IPS-11a (cell line): Measurements from ENCODE around the gene RTKN.

Source experiments
- H3K4me3 ChIP-seq: one replicate; pipeline ENCODE4 v1.5.1; 2013; ENCODE audit warnings: low read depth, low read length, control low read depth

The RTKN gene

GRCh38 chr2:74440378-74441169 lies 1.2 kb downstream of the RTKN start:
- H3K4me3 ChIP-seq = peak overlapping the region; percentile 78

- H3K4me3 ChIP-seq = peak overlapping the region; percentile 78
These were observed 1.8 kb downstream of the RTKN start for GRCh38 chr2:74439803-74440377.

GRCh38 chr2:74439373-74439772 lies 2.4 kb downstream of the RTKN start:
- H3K4me3 ChIP-seq = peak overlapping the region; percentile 78

GRCh38 chr2:74438248-74438647 lies 3.5 kb downstream of the RTKN start:
- H3K4me3 ChIP-seq = no peak overlapping the region

- no peak overlapping the region for H3K4me3 ChIP-seq
These were observed 4.7 kb downstream of the RTKN start for GRCh38 chr2:74436848-74437695.

GRCh38 chr2:74436111-74436805 lies 5.5 kb downstream of the RTKN start:
- H3K4me3 ChIP-seq = no peak overlapping the region

- H3K4me3 ChIP-seq = no peak overlapping the region
These were observed 11.2 kb downstream of the RTKN start for GRCh38 chr2:74430502-74430901.

- H3K4me3 ChIP-seq = no peak overlapping the region
These were observed 12.0 kb downstream of the RTKN start for GRCh38 chr2:74429487-74430451.

- H3K4me3 ChIP-seq = no peak overlapping the region
These were observed 13.1 kb downstream of the RTKN start for GRCh38 chr2:74428675-74429074.

GRCh38 chr2:74427551-74427950 lies 14.2 kb downstream of the RTKN start:
- H3K4me3 ChIP-seq = no peak overlapping the region

GRCh38 chr2:74426181-74426758 lies 15.5 kb downstream of the RTKN start:
- H3K4me3 ChIP-seq = no peak overlapping the region

GRCh38 chr2:74425523-74425922 lies 16.2 kb downstream of the RTKN start:
- H3K4me3 ChIP-seq = no peak overlapping the region

- H3K4me3 ChIP-seq = no peak overlapping the region
These were observed 16.7 kb downstream of the RTKN start for GRCh38 chr2:74424995-74425406.

GRCh38 chr2:74424139-74424992 lies 17.4 kb downstream of the RTKN start:
- H3K4me3 ChIP-seq = no peak overlapping the region

- H3K4me3 ChIP-seq = no peak overlapping the region
These were observed 18.3 kb downstream of the RTKN start for GRCh38 chr2:74423231-74424095.

GRCh38 chr2:74421221-74421870 lies 20.4 kb downstream of the RTKN start, which contains the start of the genes C2orf81 and WDR54:
Gene C2orf81, minus strand, starts transcription at chr2:74421619. Its CDS starts 59 bp downstream, at chr2:74421560.
Gene WDR54, plus strand, starts transcription at chr2:74421730. Its CDS starts 424 bp downstream, at chr2:74422154.
- peak within 1 kb of the TSS; percentile 71 for H3K4me3 ChIP-seq
